ENCODE results near the gene GPC3.

Gene GPC3

DNA sequence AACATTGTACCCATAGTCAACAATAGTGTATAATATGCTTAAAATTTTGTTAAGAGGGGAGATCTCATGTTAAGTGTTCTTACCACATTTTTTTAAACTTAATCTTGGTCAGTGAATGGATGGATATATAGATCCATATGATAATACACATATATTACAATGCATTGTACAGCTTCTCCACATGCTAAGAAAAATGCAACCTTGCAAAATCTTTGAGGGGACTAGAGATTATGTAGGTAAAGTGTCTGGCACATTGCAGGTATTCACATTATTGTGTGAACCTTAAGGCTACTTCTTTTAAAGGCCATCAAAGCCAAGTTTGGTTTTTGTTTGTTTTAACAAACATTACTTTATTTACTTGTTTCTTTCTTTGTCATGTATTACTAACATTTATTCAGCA is 10.4 kb upstream of the GPC3 start:
- Histone ChIP-seq H3K4me2 (ENCODE audit: insufficient read depth, low read length, poor library complexity, severe bottlenecking) (no peak overlapping the region), H3K9ac (ENCODE audit: low read depth, low read length, poor library complexity) (no peak overlapping the region), H3K14ac (ENCODE audit: low read length) (no peak overlapping the region), H3K27me3 (ENCODE audit: control insufficient read depth in 3 of 3, insufficient read depth in 3 of 3, low read depth in 1 of 3, low read length in 3 of 3) (peaks cover 0 to 17% (median 0%) of the 10 kb centered on the region in 3 experiments), H3K27ac (replicated peaks; ENCODE audit: low read length) (no peak overlapping the region), H3K4me3 (ENCODE audit: low read length in 2 of 2) (no peak overlapping the region), H2BK15ac (ENCODE audit: low read length) (no peak overlapping the region), H3K23ac (ENCODE audit: low read depth, low read length, poor library complexity) (no peak overlapping the region), H3K18ac (ENCODE audit: low read length) (no peak overlapping the region), H3K4ac (ENCODE audit: low read length) (no peak overlapping the region), H2AFZ (ENCODE audit: low read length) (no peak overlapping the region), H3K4me1 (ENCODE audit: control insufficient read depth in 2 of 2, insufficient read depth in 1 of 2, low read depth in 1 of 2, low read length in 2 of 2) (peaks cover under 1 to 3% of the 10 kb centered on the region in 2 donors), H4K8ac (ENCODE audit: low read depth, low read length) (no peak overlapping the region), H2BK12ac (ENCODE audit: low read length) (no peak overlapping the region), H4K91ac (ENCODE audit: low read depth, low read length, poor library complexity) (no peak overlapping the region), H2BK120ac (ENCODE audit: low read depth, low read length) (no peak overlapping the region), H2BK5ac (ENCODE audit: low read length) (no peak overlapping the region), H3K79me1 (ENCODE audit: low read depth, low read length) (no peaks in the 10 kb centered on the region), H3K9me3 (replicated peaks in 1 of 2; ENCODE audit: control insufficient read depth in 2 of 2, insufficient read depth in 1 of 2, low read depth in 1 of 2, low read length in 2 of 2) (no peaks in the 10 kb centered on the region), H2AK5ac (ENCODE audit: low read depth, low read length) (no peak overlapping the region), H3K36me3 (replicated peaks in 1 of 2; ENCODE audit: control insufficient read depth in 2 of 2, insufficient read depth in 2 of 2, low read length in 2 of 2) (no peaks in the 10 kb centered on the region)
- DNase-seq (ENCODE audit: low spot score) = no peak

- peaks cover under 1 to 4% of the 10 kb centered on the region in 2 donors for H3K4me1 ChIP-seq (ENCODE audit: control insufficient read depth in 2 of 2, insufficient read depth in 1 of 2, low read depth in 1 of 2, low read length in 2 of 2)
- H2AFZ ChIP-seq (ENCODE audit: low read length) = no peak overlapping the region
- no peak overlapping the region for H3K18ac ChIP-seq (ENCODE audit: low read length)
- DNase-seq (ENCODE audit: low spot score) = no peak
- no peak overlapping the region for H4K8ac ChIP-seq (ENCODE audit: low read depth, low read length)
- no peak overlapping the region for H3K27ac ChIP-seq (replicated peaks; ENCODE audit: low read length)
- H3K4me2 ChIP-seq (ENCODE audit: insufficient read depth, low read length, poor library complexity, severe bottlenecking) = no peak overlapping the region
- peaks cover 0 to 14% (median 0%) of the 10 kb centered on the region in 3 experiments for H3K27me3 ChIP-seq (ENCODE audit: control insufficient read depth in 3 of 3, insufficient read depth in 3 of 3, low read depth in 1 of 3, low read length in 3 of 3)
- no peak overlapping the region for H4K91ac ChIP-seq (ENCODE audit: low read depth, low read length, poor library complexity)
- H2BK5ac ChIP-seq (ENCODE audit: low read length) = no peak overlapping the region
- no peaks in the 10 kb centered on the region for H3K79me1 ChIP-seq (ENCODE audit: low read depth, low read length)
- H3K23ac ChIP-seq (ENCODE audit: low read depth, low read length, poor library complexity) = no peak overlapping the region
- H3K9me3 ChIP-seq (replicated peaks in 1 of 2; ENCODE audit: control insufficient read depth in 2 of 2, insufficient read depth in 1 of 2, low read depth in 1 of 2, low read length in 2 of 2) = no peaks in the 10 kb centered on the region
- no peak overlapping the region for H3K14ac ChIP-seq (ENCODE audit: low read length)
- H3K36me3 ChIP-seq (replicated peaks in 1 of 2; ENCODE audit: control insufficient read depth in 2 of 2, insufficient read depth in 2 of 2, low read length in 2 of 2) = no peaks in the 10 kb centered on the region
- no peak overlapping the region for H3K9ac ChIP-seq (ENCODE audit: low read depth, low read length, poor library complexity)
- no peak overlapping the region for H2AK5ac ChIP-seq (ENCODE audit: low read depth, low read length)
- H2BK15ac ChIP-seq (ENCODE audit: low read length) = no peak overlapping the region
- H3K4me3 ChIP-seq (ENCODE audit: low read length in 2 of 2) = no peak overlapping the region
- WGBS, 2 donors (ENCODE audit: extremely low coverage in 2 of 2, insufficient read length in 2 of 2, insufficient replicate concordance in 1 of 2) = no CpG with 5 or more reads among the region's 2 CpGs
- H3K4ac ChIP-seq (ENCODE audit: low read length) = no peak overlapping the region
- H2BK120ac ChIP-seq (ENCODE audit: low read depth, low read length) = no peak overlapping the region
- no peak overlapping the region for H2BK12ac ChIP-seq (ENCODE audit: low read length)
These were observed 9.2 kb upstream of the GPC3 start for GRCh38 chrX:133994576-133994975.

GRCh38 chrX:133992882-133993281 is 7.5 kb upstream of the GPC3 start:
- H2AK5ac ChIP-seq (ENCODE audit: low read depth, low read length) = no peak overlapping the region
- WGBS, 2 donors (ENCODE audit: extremely low coverage in 2 of 2, insufficient read length in 2 of 2, insufficient replicate concordance in 1 of 2) = no CpG with 5 or more reads among the region's 4 CpGs
- H3K4me2 ChIP-seq (ENCODE audit: insufficient read depth, low read length, poor library complexity, severe bottlenecking) = no peak overlapping the region
- H3K4me1 ChIP-seq (ENCODE audit: control insufficient read depth in 2 of 2, insufficient read depth in 1 of 2, low read depth in 1 of 2, low read length in 2 of 2) = peaks cover 6 to 8% of the 10 kb centered on the region in 2 donors
- no peak overlapping the region for H3K4ac ChIP-seq (ENCODE audit: low read length)
- H3K18ac ChIP-seq (ENCODE audit: low read length) = no peak overlapping the region
- no peak overlapping the region for H2BK5ac ChIP-seq (ENCODE audit: low read length)
- peaks cover 0 to 8% (median 0%) of the 10 kb centered on the region in 3 experiments for H3K27me3 ChIP-seq (ENCODE audit: control insufficient read depth in 3 of 3, insufficient read depth in 3 of 3, low read depth in 1 of 3, low read length in 3 of 3)
- H2BK120ac ChIP-seq (ENCODE audit: low read depth, low read length) = no peak overlapping the region
- H2BK15ac ChIP-seq (ENCODE audit: low read length) = no peak overlapping the region
- no peak overlapping the region for H4K91ac ChIP-seq (ENCODE audit: low read depth, low read length, poor library complexity)
- H3K9me3 ChIP-seq (replicated peaks in 1 of 2; ENCODE audit: control insufficient read depth in 2 of 2, insufficient read depth in 1 of 2, low read depth in 1 of 2, low read length in 2 of 2) = no peaks in the 10 kb centered on the region
- no peak overlapping the region for H3K4me3 ChIP-seq (ENCODE audit: low read length in 2 of 2)
- H4K8ac ChIP-seq (ENCODE audit: low read depth, low read length) = no peak overlapping the region
- no peak overlapping the region for H3K27ac ChIP-seq (replicated peaks; ENCODE audit: low read length)
- no peaks in the 10 kb centered on the region for H3K79me1 ChIP-seq (ENCODE audit: low read depth, low read length)
- no peak overlapping the region for H3K14ac ChIP-seq (ENCODE audit: low read length)
- DNase-seq (ENCODE audit: low spot score) = no peak
- no peak overlapping the region for H3K9ac ChIP-seq (ENCODE audit: low read depth, low read length, poor library complexity)
- H3K36me3 ChIP-seq (replicated peaks in 1 of 2; ENCODE audit: control insufficient read depth in 2 of 2, insufficient read depth in 2 of 2, low read length in 2 of 2) = no peaks in the 10 kb centered on the region
- no peak overlapping the region for H3K23ac ChIP-seq (ENCODE audit: low read depth, low read length, poor library complexity)
- H2BK12ac ChIP-seq (ENCODE audit: low read length) = no peak overlapping the region
- no peak overlapping the region for H2AFZ ChIP-seq (ENCODE audit: low read length)

DNA sequence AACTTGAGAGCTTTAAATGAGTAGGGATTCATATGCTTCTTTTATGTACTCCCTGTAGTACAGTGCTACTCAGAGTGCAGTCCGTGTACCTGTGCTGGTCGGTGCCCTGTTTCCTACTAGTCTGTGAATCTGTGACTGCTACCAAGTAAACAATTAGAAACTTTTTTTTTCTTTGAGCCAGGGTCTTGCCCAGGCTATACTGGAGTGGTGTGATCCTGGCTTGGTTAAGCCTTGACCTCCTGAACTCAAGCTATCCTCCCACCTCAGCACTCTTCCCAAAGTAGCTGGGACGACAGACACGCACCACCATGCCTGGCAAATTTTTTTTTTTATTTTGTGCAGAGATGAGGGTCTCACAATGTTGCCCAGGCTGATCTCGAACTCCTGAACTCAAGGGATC is 6.4 kb upstream of the GPC3 start:
- H3K9me3 ChIP-seq (replicated peaks in 1 of 2; ENCODE audit: control insufficient read depth in 2 of 2, insufficient read depth in 1 of 2, low read depth in 1 of 2, low read length in 2 of 2) = no peaks in the 10 kb centered on the region
- H2BK12ac ChIP-seq (ENCODE audit: low read length) = no peak overlapping the region
- no peak overlapping the region for H3K9ac ChIP-seq (ENCODE audit: low read depth, low read length, poor library complexity)
- H2AK5ac ChIP-seq (ENCODE audit: low read depth, low read length) = no peak overlapping the region
- DNase-seq (ENCODE audit: low spot score) = no peak
- H3K4me2 ChIP-seq (ENCODE audit: insufficient read depth, low read length, poor library complexity, severe bottlenecking) = no peak overlapping the region
- no peak overlapping the region for H3K4me3 ChIP-seq (ENCODE audit: low read length in 2 of 2)
- H3K36me3 ChIP-seq (replicated peaks in 1 of 2; ENCODE audit: control insufficient read depth in 2 of 2, insufficient read depth in 2 of 2, low read length in 2 of 2) = no peaks in the 10 kb centered on the region
- no peak overlapping the region for H3K14ac ChIP-seq (ENCODE audit: low read length)
- H2BK5ac ChIP-seq (ENCODE audit: low read length) = no peak overlapping the region
- no peak overlapping the region for H2BK120ac ChIP-seq (ENCODE audit: low read depth, low read length)
- no peak overlapping the region for H2BK15ac ChIP-seq (ENCODE audit: low read length)
- no peaks in the 10 kb centered on the region for H3K79me1 ChIP-seq (ENCODE audit: low read depth, low read length)
- H3K27me3 ChIP-seq (ENCODE audit: control insufficient read depth in 3 of 3, insufficient read depth in 3 of 3, low read depth in 1 of 3, low read length in 3 of 3) = peaks cover 0 to 7% (median 0%) of the 10 kb centered on the region in 3 experiments
- no peak overlapping the region for H4K8ac ChIP-seq (ENCODE audit: low read depth, low read length)
- H3K4me1 ChIP-seq (ENCODE audit: control insufficient read depth in 2 of 2, insufficient read depth in 1 of 2, low read depth in 1 of 2, low read length in 2 of 2) = peaks cover 6 to 10% of the 10 kb centered on the region in 2 donors
- H3K23ac ChIP-seq (ENCODE audit: low read depth, low read length, poor library complexity) = no peak overlapping the region
- H4K91ac ChIP-seq (ENCODE audit: low read depth, low read length, poor library complexity) = no peak overlapping the region
- H3K27ac ChIP-seq (replicated peaks; ENCODE audit: low read length) = no peak overlapping the region
- H3K4ac ChIP-seq (ENCODE audit: low read length) = no peak overlapping the region
- no peak overlapping the region for H2AFZ ChIP-seq (ENCODE audit: low read length)
- no peak overlapping the region for H3K18ac ChIP-seq (ENCODE audit: low read length)
- WGBS, 2 donors (ENCODE audit: extremely low coverage in 2 of 2, insufficient read length in 2 of 2, insufficient replicate concordance in 1 of 2) = no CpG with 5 or more reads among the region's 5 CpGs
